ENCODE measurements around the gene NUDT8. TPM values are rescaled to one million over a fixed set of nuclear protein-coding genes. Genes with fewer than 3 reads are reported as not detected.
A peak's percentile ranks its signal among the peaks of the same experiment; 100 is the strongest.

Gene NUDT8
- total RNA-seq, 4 donors from 2014 or later, result 1.9 to 4.8 (median 3.5) TPM

GRCh38 chr11:67613313-67613959 is 16.3 kb downstream of the NUDT8 start:
- peaks cover 0 to 31% (median 10%) of the 10 kb centered on the region in 4 donors for H3K27me3 ChIP-seq
- peaks cover 9 to 29% (median 19%) of the 10 kb centered on the region in 4 donors for H3K4me1 ChIP-seq
- H3K27ac ChIP-seq (replicated peaks in 1 of 4), result peak overlapping the region in 3 of 4 donors; percentile 9 to 63 (median 41)
- no peak for DNase-seq (ENCODE audit: extremely low spot score)
- H3K9me3 ChIP-seq, result no peaks in the 10 kb centered on the region
- peak overlapping the region; percentile 49 to 64 (median 50) for H3K4me3 ChIP-seq
- no peak for TF ChIP-seq EP300 (IDR thresholded peaks at IDR 0.05)
- TF ChIP-seq, protein P1, sequence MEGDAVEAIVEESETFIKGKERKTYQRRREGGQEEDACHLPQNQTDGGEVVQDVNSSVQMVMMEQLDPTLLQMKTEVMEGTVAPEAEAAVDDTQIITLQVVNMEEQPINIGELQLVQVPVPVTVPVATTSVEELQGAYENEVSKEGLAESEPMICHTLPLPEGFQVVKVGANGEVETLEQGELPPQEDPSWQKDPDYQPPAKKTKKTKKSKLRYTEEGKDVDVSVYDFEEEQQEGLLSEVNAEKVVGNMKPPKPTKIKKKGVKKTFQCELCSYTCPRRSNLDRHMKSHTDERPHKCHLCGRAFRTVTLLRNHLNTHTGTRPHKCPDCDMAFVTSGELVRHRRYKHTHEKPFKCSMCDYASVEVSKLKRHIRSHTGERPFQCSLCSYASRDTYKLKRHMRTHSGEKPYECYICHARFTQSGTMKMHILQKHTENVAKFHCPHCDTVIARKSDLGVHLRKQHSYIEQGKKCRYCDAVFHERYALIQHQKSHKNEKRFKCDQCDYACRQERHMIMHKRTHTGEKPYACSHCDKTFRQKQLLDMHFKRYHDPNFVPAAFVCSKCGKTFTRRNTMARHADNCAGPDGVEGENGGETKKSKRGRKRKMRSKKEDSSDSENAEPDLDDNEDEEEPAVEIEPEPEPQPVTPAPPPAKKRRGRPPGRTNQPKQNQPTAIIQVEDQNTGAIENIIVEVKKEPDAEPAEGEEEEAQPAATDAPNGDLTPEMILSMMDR (IDR thresholded peaks at IDR 0.05), result no peak
- TF ChIP-seq POLR2A (IDR thresholded peaks at IDR 0.05; ENCODE audit: low read depth), result no peak
- TF ChIP-seq POLR2AphosphoS5 (IDR thresholded peaks at IDR 0.05), result no peak
- peaks cover 31 to 50% (median 46%) of the 10 kb centered on the region in 4 donors for H3K36me3 ChIP-seq
- intact Hi-C loops (cut with DNase I), result loop anchor here (10.0 kb wide), 1 partner anchor 101 kb away; no protein-coding TSS in a partner anchor
- 78% methylated on average over 16 of the region's 17 CpGs for WGBS

DNA sequence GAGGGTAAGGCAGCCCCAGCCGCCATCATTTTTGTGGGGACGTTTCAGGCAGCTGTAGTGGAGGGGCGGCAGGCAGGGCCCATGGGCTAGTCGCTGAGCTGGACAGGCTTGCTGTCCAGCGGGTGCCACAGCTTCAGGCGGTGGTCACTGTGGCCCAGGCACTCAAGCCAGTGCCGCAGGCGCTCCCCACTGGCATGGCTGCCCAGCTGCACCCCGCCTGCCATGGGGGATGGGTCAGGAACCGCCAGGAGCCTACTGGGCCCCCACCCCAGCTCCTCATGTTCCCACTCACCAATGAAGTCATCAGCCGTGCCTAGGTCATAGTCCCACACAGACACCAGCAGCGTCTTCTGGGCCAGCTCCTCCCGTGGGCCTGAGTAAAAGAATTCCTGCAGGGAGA is 17.0 kb downstream of the NUDT8 start:
- Histone ChIP-seq H3K27me3 (peaks cover 0 to 31% (median 10%) of the 10 kb centered on the region in 4 donors), H3K4me3 (no peak overlapping the region), H3K27ac (replicated peaks in 1 of 4) (no peak overlapping the region), H3K36me3 (peaks cover 31 to 52% (median 49%) of the 10 kb centered on the region in 4 donors), H3K4me1 (peaks cover 15 to 36% (median 25%) of the 10 kb centered on the region in 4 donors), H3K9me3 (no peaks in the 10 kb centered on the region)
- no peak for DNase-seq (ENCODE audit: extremely low spot score)
- intact Hi-C loops (cut with DNase I), result loop anchor here (10.0 kb wide), 1 partner anchor 102 kb away; no protein-coding TSS in a partner anchor
- TF ChIP-seq POLR2A (IDR thresholded peaks at IDR 0.05; ENCODE audit: low read depth), result no peak
- TF ChIP-seq POLR2AphosphoS5 (IDR thresholded peaks at IDR 0.05), result no peak
- TF ChIP-seq, protein P1 (IDR thresholded peaks at IDR 0.05), result no peak
- TF ChIP-seq EP300 (IDR thresholded peaks at IDR 0.05), result no peak
- WGBS, result 86% methylated on average over 9 of the region's 13 CpGs

DNA sequence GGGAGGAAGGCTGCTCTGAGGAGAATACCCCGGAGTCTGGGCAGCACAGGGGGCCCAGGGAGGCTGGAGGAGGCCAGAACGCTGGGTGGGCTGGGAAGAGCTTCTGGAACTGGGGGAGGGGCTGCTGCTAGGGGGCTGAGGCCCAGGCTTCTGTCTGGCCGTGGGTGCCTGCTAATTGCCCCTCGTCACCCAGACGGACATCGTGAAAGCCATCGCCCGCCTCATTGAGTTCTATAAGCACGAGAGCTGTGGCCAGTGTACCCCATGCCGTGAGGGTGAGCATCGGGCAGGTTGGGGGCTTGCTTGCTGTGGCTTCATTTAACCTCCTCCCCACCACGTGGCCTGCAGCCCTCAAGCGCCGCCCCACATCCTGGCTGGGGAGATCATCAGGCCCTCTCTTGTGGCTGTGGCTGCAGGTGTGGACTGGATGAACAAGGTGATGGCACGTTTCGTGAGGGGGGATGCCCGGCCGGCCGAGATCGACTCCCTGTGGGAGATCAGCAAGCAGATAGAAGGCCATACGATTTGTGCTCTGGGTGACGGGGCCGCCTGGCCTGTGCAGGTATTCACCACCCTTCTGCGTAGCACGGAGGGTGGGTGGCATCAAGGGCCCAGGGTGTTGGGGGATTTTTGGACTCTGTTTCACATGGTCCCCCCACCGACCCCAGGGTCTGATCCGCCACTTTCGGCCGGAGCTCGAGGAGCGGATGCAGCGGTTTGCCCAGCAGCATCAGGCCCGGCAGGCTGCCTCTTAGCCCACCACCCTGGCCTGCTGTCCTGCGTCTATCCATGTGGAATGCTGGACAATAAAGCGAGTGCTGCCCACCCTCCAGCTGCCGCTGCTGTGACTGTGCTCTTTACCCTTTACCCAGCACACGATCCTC is 17.8 kb downstream of the NUDT8 start:
- DNase-seq (ENCODE audit: extremely low spot score), result no peak
- H3K9me3 ChIP-seq, result no peaks in the 10 kb centered on the region
- 84% methylated on average over 30 of the region's 37 CpGs for WGBS
- intact Hi-C loops (cut with DNase I), result loop anchor here (10.0 kb wide), 1 partner anchor 103 kb away; no protein-coding TSS in a partner anchor
- TF ChIP-seq POLR2AphosphoS5 (IDR thresholded peaks at IDR 0.05) (no peak), EP300 (IDR thresholded peaks at IDR 0.05) (no peak), POLR2A (IDR thresholded peaks at IDR 0.05; ENCODE audit: low read depth) (no peak)
- TF ChIP-seq, protein P1 (IDR thresholded peaks at IDR 0.05), result no peak
- peaks cover 31 to 52% (median 49%) of the 10 kb centered on the region in 4 donors for H3K36me3 ChIP-seq
- H3K4me1 ChIP-seq, result peaks cover 23 to 44% (median 32%) of the 10 kb centered on the region in 4 donors
- no peak overlapping the region for H3K4me3 ChIP-seq
- no peak overlapping the region for H3K27ac ChIP-seq (replicated peaks in 1 of 4)
- H3K27me3 ChIP-seq, result peaks cover 0 to 31% (median 12%) of the 10 kb centered on the region in 4 donors

DNA sequence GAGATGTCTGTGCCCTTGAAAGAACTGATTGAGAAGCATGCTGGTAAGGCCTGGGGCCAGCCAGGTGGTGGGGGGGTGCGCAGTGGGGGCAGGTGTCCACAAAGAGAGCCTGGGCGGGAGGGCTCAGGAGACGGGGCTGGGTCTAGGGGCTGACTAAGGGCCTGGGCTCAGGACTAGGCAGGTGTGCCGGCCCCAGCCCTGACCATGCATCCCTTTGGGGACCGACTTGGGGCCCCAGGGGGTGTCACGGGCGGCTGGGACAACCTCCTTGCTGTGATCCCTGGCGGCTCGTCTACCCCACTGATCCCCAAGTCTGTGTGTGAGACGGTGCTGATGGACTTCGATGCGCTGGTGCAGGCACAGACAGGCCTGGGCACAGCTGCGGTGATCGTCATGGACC is 18.6 kb downstream of the NUDT8 start:
- H3K36me3 ChIP-seq, result peaks cover 31 to 52% (median 49%) of the 10 kb centered on the region in 4 donors
- no peak for DNase-seq (ENCODE audit: extremely low spot score)
- no peak for TF ChIP-seq POLR2AphosphoS5 (IDR thresholded peaks at IDR 0.05)
- TF ChIP-seq, protein P1 (IDR thresholded peaks at IDR 0.05), result no peak

More for the DNA sequence above, 18.6 kb downstream of the NUDT8 start:
- H3K4me1 ChIP-seq, result peaks cover 24 to 46% (median 35%) of the 10 kb centered on the region in 4 donors
- H3K27ac ChIP-seq (replicated peaks in 1 of 4), result no peak overlapping the region
- no peaks in the 10 kb centered on the region for H3K9me3 ChIP-seq
- H3K27me3 ChIP-seq, result peaks cover 0 to 23% (median 13%) of the 10 kb centered on the region in 4 donors
- WGBS, result 89% methylated on average over 13 of the region's 14 CpGs
- intact Hi-C loops (cut with DNase I), result loop anchor here (10.0 kb wide), 1 partner anchor 104 kb away; no protein-coding TSS in a partner anchor
- H3K4me3 ChIP-seq, result no peak overlapping the region

Data from esophagus muscularis mucosa (tissue), 4 donors.